ENCODE results near the gene ANGPT4.
"Not testable (repeated sequence)": the region's sequence is repeated elsewhere in the genome, so short reads cannot be mapped to it uniquely, and the experiment has no call there.

The ANGPT4 gene

GRCh38 chr20:904039-904545 lies 12.0 kb downstream of the ANGPT4 start:
- DNase-seq = no peak

DNA sequence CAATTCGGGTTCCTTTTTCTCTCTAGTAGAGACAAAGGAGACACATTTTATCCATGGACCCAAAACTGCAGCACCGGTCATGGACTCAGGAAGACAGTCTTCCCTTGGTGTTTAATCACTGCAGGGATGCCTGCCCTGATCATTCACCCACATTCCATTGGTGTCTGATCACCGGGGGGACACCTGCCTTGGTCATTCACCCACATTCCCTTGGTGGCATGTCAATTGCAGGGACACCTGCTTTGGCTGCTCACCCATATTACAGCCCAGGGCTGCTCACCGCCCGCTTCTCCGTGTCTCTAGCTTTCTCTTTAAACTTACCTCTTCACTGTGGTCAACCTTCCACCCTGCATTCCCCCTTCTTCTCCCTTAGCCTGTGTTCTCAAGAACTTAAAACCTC lies 18.7 kb downstream of the ANGPT4 start:
- DNase-seq = not testable (repeated sequence)

- peak; percentile 6 for DNase-seq
These were observed 19.6 kb downstream of the ANGPT4 start for GRCh38 chr20:896501-897025.

DNA sequence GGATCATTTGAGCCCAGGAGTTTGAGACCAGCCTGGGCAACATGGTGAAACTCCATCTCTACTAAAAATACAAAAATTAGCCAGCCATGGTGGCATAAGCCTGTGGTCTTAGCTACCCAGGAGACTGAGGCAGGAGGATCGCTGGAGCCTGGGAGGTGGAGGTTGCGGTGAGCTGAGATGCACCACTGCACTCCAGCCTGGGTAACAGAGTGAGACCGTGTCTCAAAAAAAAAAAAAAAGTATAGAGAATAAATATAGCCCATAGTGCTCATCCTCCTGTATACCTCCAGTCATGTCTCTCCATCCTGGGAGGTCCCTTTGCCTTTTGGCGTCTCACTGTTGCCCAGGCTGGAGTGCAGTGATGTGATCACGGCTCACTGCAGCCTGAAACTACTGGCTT lies 23.8 kb downstream of the ANGPT4 start:
- DNase-seq = not testable (repeated sequence)

- no peak for DNase-seq
These were observed 24.4 kb downstream of the ANGPT4 start for GRCh38 chr20:891706-892080.

- no peak for DNase-seq
These were observed 25.0 kb downstream of the ANGPT4 start for GRCh38 chr20:891058-891705.

DNA sequence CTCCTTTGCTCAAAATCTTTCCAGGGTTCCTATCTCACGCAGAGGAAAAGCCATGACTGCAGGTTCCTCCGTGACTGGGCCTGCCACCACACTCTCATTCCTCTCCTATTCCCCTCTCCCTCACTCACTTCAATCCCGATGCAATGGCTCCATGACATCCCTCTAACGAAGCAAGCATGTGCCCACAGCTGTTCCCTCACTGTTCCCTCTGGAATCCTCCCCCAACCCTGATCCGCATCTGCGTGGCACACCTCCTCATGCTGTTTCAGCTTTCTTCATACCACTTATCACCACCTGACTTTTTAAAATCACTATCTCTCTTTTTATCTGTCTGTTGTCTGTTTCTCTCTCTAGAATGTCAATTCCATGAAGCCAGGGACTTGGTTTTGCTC lies 25.5 kb downstream of the ANGPT4 start:
- DNase-seq = no peak

DNA sequence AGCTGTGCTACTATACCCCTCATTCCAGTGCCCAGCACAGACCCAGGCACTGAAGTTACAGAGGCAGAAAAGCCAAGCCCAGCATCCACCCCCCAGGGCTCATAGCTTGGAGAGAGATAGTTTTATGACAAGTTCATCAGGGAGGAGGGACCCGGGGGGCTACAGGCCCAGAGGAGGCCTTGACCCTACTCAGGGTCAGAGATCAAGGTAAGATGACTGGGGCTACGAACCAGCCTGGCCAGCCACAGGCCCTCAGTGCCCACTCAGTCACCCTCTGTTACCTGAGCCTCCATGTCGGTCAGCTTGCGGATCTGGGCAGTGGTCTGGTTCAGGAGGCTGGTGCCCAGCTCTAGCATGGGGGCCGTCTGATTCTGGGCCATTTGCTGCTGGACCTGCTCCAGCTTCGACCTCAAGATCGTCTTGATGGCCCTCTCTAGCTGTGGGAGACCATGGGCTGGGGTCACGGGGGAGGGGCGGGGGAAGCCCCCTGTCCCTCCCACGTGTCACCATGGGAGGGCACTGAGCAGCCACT lies 26.1 kb downstream of the ANGPT4 start:
- DNase-seq = no peak

DNA sequence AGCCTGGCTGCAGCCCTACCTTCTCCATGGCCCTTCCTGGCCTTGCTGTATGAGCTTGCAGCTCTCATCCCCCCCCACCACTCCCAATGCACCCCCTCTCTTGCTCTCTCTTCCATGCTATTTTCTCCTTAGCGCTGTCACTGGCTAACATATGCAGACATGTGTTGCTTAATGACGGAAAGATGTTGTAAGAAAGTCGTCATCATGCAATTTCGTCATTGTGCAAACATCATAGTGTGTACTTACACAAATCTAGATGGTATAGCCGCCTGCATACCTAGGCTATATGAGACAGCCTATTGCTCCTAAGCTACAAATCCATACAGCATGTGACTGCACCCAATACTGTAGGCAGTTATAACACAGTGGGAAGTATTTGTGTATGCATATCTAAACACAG lies 27.0 kb downstream of the ANGPT4 start:
- no peak for DNase-seq

- no peak for DNase-seq
These were observed 28.1 kb downstream of the ANGPT4 start for GRCh38 chr20:888057-888456.

GRCh38 chr20:887137-887536 lies 29.0 kb downstream of the ANGPT4 start:
- DNase-seq = no peak

DNA sequence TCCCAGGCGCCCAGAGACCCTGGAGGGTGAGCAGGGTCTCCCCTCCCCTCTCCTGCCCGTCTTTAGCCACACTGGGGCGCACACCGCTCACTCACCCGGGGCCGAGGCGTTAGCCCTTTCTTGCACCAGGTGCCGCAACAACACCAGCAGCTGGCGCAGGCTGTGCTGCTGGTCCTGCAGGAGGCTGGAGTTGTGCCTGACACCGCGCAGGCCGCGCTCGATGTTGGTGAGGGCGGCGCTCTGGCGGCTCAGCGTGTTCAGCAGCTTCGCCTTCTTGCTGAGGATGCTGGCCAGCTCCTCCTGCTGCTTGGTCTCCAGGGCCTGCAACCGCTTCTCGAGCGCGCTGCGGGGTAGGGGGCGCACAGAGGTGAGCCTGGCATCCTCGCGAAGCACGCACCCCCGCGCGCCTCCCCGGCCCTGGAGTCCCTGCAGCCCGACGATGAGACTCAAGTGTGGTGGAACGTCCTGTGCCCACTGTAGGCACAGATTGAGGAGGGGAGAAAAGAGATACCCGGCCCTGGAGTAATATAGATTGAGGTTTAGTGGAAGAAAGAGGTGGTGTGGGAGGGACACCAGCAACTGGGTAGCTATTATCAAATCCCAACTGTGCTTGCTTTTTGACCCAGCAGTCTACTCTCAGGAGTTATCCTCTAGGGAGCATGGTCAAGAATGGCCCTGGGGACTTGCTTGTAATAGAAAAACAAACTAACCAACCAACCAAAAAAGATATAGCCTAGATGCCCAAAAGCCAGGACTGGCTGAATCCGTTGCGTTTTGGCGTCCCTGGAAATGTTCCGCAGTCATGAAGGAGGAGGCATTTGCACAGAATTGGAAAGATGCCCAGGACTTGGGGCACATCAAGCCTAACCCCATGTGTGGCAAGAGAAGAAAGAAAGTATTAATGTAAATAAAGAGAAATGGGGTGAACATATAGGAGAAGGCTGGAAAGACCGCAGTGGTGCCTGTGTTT lies 30.9 kb downstream of the ANGPT4 start:
- peak; percentile 12 for DNase-seq

- DNase-seq = no peak
These were observed 34.4 kb downstream of the ANGPT4 start for GRCh38 chr20:881783-882144.

- DNase-seq = peak; percentile 24
These were observed 34.9 kb downstream of the ANGPT4 start for GRCh38 chr20:881051-881782.

DNA sequence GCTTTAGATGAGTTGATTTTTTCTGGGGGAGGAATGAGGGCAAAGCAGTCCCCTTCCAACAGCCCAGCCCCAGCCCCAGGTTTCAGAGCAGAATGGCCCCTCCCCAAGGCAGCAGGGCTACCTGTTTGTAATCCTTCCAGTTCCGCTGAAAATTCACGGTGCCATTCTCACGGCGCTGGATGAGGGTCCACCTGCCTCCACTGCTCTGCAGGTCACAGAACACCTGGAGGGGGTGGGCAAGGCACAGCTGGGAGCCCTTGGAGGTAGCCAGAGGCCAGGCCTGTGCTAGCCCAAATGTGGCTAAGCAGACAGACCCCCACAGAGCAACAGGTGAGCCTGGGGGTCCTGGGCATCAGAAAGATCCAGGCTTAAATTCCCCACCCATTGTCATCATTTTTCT lies 36.5 kb downstream of the ANGPT4 start:
- no peak for DNase-seq

- peak; percentile 25 for DNase-seq
These were observed 37.4 kb downstream of the ANGPT4 start for GRCh38 chr20:878511-879307.

DNA sequence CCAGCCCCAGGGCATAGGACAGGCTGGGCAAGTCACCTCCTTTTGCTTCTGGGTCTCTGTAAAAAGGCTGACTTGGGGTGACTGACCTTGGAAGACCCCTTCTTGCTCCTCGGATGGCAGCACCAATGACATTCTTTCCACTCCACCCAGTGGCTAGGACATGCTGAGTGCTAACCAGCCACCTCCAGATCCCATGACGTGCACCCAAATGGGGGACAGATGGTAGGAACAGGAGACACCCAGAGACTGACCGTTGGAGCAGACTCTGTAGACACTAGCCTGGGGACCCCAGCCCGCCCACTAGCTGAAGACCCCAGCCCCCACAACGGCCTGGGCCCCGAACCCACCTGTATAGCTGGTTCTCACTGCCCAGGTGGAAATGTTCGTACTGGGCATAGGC lies 38.3 kb downstream of the ANGPT4 start:
- no peak for DNase-seq

DNA sequence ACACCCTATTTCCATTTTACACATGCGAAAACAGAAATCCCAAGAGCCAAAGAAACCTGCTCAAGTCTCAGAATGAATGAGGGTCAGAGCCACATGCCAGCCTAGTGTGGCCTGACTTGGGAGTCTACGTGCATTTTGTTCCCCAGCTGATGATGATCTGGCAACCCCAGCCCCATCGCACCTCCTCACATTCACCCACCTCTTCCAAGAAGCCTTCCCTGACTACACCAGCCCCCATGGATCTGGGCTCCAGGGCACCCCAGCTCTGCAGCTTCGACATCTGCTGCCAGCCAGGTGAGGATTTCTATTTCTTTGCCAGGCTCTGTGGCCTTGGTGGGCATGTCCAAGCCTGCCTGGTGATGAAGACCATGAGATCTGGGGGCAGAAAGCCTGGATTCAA lies 41.0 kb downstream of the ANGPT4 start:
- no peak for DNase-seq

GRCh38 chr20:873875-874607 lies 42.1 kb downstream of the ANGPT4 start:
- no peak for DNase-seq

- no peak for DNase-seq
These were observed 43.1 kb downstream of the ANGPT4 start for GRCh38 chr20:872855-873520.

GRCh38 chr20:871948-872347 lies 44.2 kb downstream of the ANGPT4 start:
- no peak for DNase-seq

Data from fibroblast of upper back skin (primary cell).